ENCODE results near the gene CABYR.

CABYR gene, protein sequence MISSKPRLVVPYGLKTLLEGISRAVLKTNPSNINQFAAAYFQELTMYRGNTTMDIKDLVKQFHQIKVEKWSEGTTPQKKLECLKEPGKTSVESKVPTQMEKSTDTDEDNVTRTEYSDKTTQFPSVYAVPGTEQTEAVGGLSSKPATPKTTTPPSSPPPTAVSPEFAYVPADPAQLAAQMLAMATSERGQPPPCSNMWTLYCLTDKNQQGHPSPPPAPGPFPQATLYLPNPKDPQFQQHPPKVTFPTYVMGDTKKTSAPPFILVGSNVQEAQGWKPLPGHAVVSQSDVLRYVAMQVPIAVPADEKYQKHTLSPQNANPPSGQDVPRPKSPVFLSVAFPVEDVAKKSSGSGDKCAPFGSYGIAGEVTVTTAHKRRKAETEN

DNA sequence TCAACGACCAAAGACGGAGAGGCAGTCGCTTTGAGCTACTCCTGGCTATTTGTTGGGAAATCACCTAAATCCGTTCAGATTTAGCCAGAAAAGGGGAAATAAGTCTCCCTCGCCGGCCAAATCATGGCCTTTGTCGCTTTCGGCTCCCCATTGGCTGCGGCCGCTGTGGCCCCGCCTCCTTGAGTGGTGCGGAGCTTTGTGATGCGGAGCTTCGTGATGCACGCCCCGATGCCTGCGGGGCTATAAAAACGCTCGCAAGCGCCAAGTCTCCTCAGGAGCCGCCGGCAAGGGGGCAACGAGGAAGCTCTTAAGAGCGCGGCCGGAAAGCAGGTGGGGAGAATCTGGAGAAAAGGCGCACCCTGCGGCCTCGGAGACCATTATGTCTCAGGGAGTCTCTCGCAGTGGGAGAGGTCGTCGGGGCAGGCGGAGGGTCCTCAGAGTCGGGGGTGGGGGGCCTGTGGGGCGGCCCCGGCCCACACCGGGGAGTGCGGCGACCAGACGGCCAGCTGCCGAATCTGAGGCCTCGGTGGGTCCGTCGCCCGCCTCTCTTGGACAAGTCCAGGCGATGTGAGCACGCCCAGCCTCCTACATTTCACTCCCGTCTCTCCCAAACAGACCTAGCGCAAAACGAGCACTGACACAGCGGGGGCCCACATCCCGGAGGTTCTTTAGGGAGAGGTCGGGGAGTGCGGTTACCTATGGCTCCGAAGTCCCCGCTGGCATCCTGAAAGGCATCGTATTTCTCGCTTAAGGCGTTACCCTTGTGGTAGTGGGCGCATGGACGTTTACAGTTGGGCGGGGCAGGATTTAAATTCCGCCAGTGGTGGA is at the start of gene CABYR:
Gene CABYR, plus strand, starts transcription at position 274 of the 828 bp plus-strand sequence. CDS start 4,053 bp downstream, outside the sequence.
- Histone ChIP-seq H3K27me3 (ENCODE audit: insufficient read depth, insufficient read length) (no peaks in the 10 kb centered on the region), H3K4me3 (ENCODE audit: insufficient read length, low read depth) (peak within 1 kb of the TSS; percentile 61), H3K9ac (ENCODE audit: insufficient read length, low read depth) (peak within 1 kb of the TSS; percentile 80), H3K36me3 (ENCODE audit: insufficient read depth, insufficient read length, low read length) (peaks cover 6% of the 10 kb centered on the region), H3K9me3 (ENCODE audit: insufficient read depth, low read length) (no peaks in the 10 kb centered on the region), H3K4me1 (ENCODE audit: insufficient read depth, insufficient read length) (no peaks in the 10 kb centered on the region)
- DNase-seq (ENCODE audit: low read depth, low spot score) = peak; percentile 83
- TF ChIP-seq YY1 (IDR thresholded peaks at IDR 0.05; ENCODE audit: insufficient read depth, insufficient read length) (no peak), ZNF274 (IDR thresholded peaks at IDR 0.05; ENCODE audit: low read depth, low read length) (no peak), SUZ12 (IDR thresholded peaks at IDR 0.05; ENCODE audit: extremely low read depth, insufficient read depth, insufficient read length) (no peak)

DNA sequence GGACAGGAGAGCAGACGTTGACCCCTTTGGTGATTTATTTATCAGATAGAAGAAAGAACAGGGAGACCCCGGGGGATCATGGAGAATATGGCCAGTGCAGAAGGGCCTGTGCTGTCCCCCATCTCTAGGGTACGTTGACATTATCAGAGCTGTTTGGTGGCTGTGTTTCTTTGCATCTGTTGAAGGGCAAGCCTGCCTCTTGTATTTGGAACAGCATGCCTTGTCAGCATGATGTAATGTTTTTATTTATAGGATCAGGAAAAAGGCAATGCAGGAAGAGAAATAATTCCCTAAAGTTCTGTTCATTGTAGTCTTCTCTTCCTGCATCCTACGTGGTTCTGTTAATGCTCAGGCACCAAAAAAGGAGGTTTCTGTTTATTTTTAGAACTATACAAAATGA is 49.8 kb upstream of the CABYR start:
- Histone ChIP-seq H3K36me3 (ENCODE audit: insufficient read depth, insufficient read length, low read length) (no peaks in the 10 kb centered on the region), H3K27me3 (ENCODE audit: insufficient read depth, insufficient read length) (no peaks in the 10 kb centered on the region), H3K4me1 (ENCODE audit: insufficient read depth, insufficient read length) (peaks cover 2% of the 10 kb centered on the region), H3K9ac (ENCODE audit: insufficient read length, low read depth) (no peak overlapping the region), H3K4me3 (ENCODE audit: insufficient read length, low read depth) (no peak overlapping the region), H3K9me3 (ENCODE audit: insufficient read depth, low read length) (no peaks in the 10 kb centered on the region)
- TF ChIP-seq SUZ12 (IDR thresholded peaks at IDR 0.05; ENCODE audit: extremely low read depth, insufficient read depth, insufficient read length) (no peak), YY1 (IDR thresholded peaks at IDR 0.05; ENCODE audit: insufficient read depth, insufficient read length) (no peak), ZNF274 (IDR thresholded peaks at IDR 0.05; ENCODE audit: low read depth, low read length) (no peak)
- DNase-seq (ENCODE audit: low read depth, low spot score) = no peak

DNA sequence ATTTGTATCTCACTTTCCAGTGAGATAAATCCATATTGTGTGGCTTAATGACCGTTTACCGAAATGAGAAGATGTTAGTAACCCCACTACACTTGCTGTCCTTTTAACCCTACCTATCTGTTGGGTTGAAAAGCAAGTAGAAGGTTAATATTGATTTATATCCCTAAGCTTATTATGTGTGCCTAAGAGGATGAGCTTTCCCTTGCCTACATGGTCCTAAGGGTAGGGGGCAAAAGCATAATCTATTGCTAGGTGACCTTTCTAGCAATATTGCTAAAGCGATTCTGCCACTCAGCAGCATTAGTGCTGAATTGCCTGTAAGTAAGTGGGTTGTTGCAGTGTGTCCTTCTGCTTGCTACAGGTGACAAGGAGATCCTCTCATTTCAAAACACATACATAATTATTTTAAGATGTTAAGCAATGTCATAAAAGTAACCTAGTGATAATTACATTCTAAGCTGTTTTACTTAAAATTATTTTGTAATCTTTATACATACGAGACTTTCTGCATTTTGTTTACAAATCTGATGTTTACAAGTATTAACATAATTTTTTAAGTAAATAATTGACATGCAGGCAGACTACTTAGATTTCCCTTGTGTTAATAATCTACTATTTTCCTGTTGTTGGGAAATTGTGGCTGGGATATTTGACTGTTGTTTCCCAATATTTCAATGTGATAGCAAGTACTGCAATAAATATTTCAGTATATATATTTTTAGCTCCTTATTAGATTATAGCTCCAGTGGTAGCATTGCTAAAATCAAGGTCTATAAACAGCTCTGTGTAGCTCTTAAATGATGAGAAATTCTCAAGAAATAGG is 49.1 kb upstream of the CABYR start:
- DNase-seq (ENCODE audit: low read depth, low spot score) = no peak
- TF ChIP-seq SUZ12 (IDR thresholded peaks at IDR 0.05; ENCODE audit: extremely low read depth, insufficient read depth, insufficient read length) = no peak
- no peak for TF ChIP-seq ZNF274 (IDR thresholded peaks at IDR 0.05; ENCODE audit: low read depth, low read length)
- TF ChIP-seq YY1 (IDR thresholded peaks at IDR 0.05; ENCODE audit: insufficient read depth, insufficient read length) = no peak
- Histone ChIP-seq H3K27me3 (ENCODE audit: insufficient read depth, insufficient read length) (no peaks in the 10 kb centered on the region), H3K36me3 (ENCODE audit: insufficient read depth, insufficient read length, low read length) (no peaks in the 10 kb centered on the region), H3K4me1 (ENCODE audit: insufficient read depth, insufficient read length) (peaks cover 2% of the 10 kb centered on the region), H3K9ac (ENCODE audit: insufficient read length, low read depth) (no peak overlapping the region), H3K4me3 (ENCODE audit: insufficient read length, low read depth) (no peak overlapping the region), H3K9me3 (ENCODE audit: insufficient read depth, low read length) (no peaks in the 10 kb centered on the region)

DNA sequence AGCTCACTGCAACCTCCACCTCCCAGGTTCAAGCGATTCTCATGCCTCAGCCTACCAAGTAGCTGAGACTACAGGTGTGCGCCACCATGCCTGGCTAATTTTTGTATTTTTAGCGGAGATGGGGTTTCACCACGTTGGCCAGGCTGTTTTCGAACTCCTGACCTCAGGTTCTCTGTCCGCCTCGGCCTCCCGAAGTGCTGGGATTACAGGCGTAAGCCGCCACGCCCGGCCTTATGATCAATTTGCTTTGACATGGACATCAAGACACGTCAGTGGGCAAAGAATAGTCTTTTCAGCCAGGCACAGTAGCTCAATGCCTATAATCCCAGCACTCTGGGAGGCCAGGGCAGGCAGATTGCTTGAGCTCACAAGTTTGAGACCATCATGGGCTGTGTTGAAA is 48.0 kb upstream of the CABYR start:
- Histone ChIP-seq H3K9me3 (ENCODE audit: insufficient read depth, low read length) (no peaks in the 10 kb centered on the region), H3K27me3 (ENCODE audit: insufficient read depth, insufficient read length) (no peaks in the 10 kb centered on the region), H3K4me3 (ENCODE audit: insufficient read length, low read depth) (no peak overlapping the region), H3K4me1 (ENCODE audit: insufficient read depth, insufficient read length) (peaks cover 2% of the 10 kb centered on the region), H3K36me3 (ENCODE audit: insufficient read depth, insufficient read length, low read length) (no peaks in the 10 kb centered on the region), H3K9ac (ENCODE audit: insufficient read length, low read depth) (no peak overlapping the region)
- DNase-seq (ENCODE audit: low read depth, low spot score) = no peak
- TF ChIP-seq SUZ12 (IDR thresholded peaks at IDR 0.05; ENCODE audit: extremely low read depth, insufficient read depth, insufficient read length) (no peak), YY1 (IDR thresholded peaks at IDR 0.05; ENCODE audit: insufficient read depth, insufficient read length) (no peak), ZNF274 (IDR thresholded peaks at IDR 0.05; ENCODE audit: low read depth, low read length) (no peak)

DNA sequence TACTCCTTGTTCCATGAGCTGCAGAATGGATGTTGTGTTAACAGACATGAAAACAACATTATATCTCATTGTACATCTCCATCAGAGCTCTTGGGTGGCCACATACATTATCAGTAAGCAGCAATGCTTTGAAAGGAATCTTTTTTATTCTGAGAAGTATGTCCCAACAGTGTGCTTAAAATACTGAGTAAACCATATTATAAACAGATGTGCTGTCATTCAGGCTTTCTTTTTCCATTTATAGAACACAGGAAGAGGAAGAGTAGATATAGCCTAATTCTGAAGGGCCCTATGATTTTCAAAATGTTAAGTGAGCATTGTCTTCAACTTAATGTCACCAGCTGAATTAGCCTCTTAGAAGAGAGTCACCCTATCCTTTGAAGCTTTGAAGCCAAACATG is 44.3 kb upstream of the CABYR start:
- Histone ChIP-seq H3K9ac (ENCODE audit: insufficient read length, low read depth) (no peak overlapping the region), H3K27me3 (ENCODE audit: insufficient read depth, insufficient read length) (no peaks in the 10 kb centered on the region), H3K4me1 (ENCODE audit: insufficient read depth, insufficient read length) (no peaks in the 10 kb centered on the region), H3K4me3 (ENCODE audit: insufficient read length, low read depth) (no peak overlapping the region), H3K9me3 (ENCODE audit: insufficient read depth, low read length) (no peaks in the 10 kb centered on the region), H3K36me3 (ENCODE audit: insufficient read depth, insufficient read length, low read length) (no peaks in the 10 kb centered on the region)
- DNase-seq (ENCODE audit: low read depth, low spot score) = no peak
- TF ChIP-seq ZNF274 (IDR thresholded peaks at IDR 0.05; ENCODE audit: low read depth, low read length) = no peak
- no peak for TF ChIP-seq YY1 (IDR thresholded peaks at IDR 0.05; ENCODE audit: insufficient read depth, insufficient read length)

DNA sequence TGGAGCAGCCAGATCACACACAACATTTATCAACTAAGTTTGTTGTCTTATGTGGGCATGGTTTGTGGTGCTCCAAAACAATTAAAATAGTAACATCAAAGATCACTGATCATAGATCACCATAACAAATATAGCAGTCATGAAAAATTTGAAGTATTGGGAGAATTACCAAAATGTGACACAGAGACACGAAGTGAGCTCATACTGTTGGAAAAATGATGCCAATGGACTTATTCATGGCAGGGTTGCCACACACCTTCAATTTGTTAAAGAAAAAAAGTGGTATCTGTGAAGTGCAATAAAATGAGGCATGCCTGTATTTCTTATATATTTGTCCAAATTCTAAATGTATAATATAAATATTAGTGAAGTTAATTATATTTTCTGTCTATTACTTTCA is 42.9 kb upstream of the CABYR start:
- no peak overlapping the region for H3K4me3 ChIP-seq (ENCODE audit: insufficient read length, low read depth)
- no peak overlapping the region for H3K9ac ChIP-seq (ENCODE audit: insufficient read length, low read depth)
- no peaks in the 10 kb centered on the region for H3K36me3 ChIP-seq (ENCODE audit: insufficient read depth, insufficient read length, low read length)
- no peak for TF ChIP-seq SUZ12 (IDR thresholded peaks at IDR 0.05; ENCODE audit: extremely low read depth, insufficient read depth, insufficient read length)
- TF ChIP-seq ZNF274 (IDR thresholded peaks at IDR 0.05; ENCODE audit: low read depth, low read length) = no peak
- no peak for TF ChIP-seq YY1 (IDR thresholded peaks at IDR 0.05; ENCODE audit: insufficient read depth, insufficient read length)
- no peaks in the 10 kb centered on the region for H3K27me3 ChIP-seq (ENCODE audit: insufficient read depth, insufficient read length)
- H3K9me3 ChIP-seq (ENCODE audit: insufficient read depth, low read length) = no peaks in the 10 kb centered on the region
- DNase-seq (ENCODE audit: low read depth, low spot score) = no peak
- H3K4me1 ChIP-seq (ENCODE audit: insufficient read depth, insufficient read length) = no peaks in the 10 kb centered on the region

Data from NT2/D1 (cell line).